Immature natural killer cell (primary cell): Measurements from ENCODE around the gene PARS2. TPM values are rescaled to one million over a fixed set of nuclear protein-coding genes. Genes with fewer than 3 reads are reported as not detected.

Experiments used
- DNase-seq, 3 donors: peaks; one replicate each; pipeline ENCODE4 v3.0.0; 2022; ENCODE audit warnings: mixed read lengths in 1 of 3
- H3K27ac Mint-ChIP-seq, 6 donors: one replicate each; pipeline ENCODE4 v1.8.0; 2020; ENCODE audit warnings: mixed read lengths in 6 of 6, mild to moderate bottlenecking in 5 of 6, inconsistent platforms in 4 of 6, moderate library complexity in 3 of 6
- H3K27me3 Mint-ChIP-seq, 3 donors: one replicate each; pipeline ENCODE4 v1.8.0; 2020 to 2021; ENCODE audit warnings: low read depth in 3 of 3, mild to moderate bottlenecking in 3 of 3, mixed read lengths in 3 of 3, moderate library complexity in 3 of 3, inconsistent platforms in 1 of 3
- H3K36me3 Mint-ChIP-seq, 3 donors: one replicate each; pipeline ENCODE4 v1.8.0; 2020; ENCODE audit warnings: mixed read lengths in 3 of 3, inconsistent platforms in 2 of 3, mild to moderate bottlenecking in 2 of 3
- H3K4me1 Mint-ChIP-seq, 2 donors: one replicate each; pipeline ENCODE4 v1.8.0; 2020; ENCODE audit warnings: inconsistent platforms in 2 of 2, mild to moderate bottlenecking in 2 of 2, mixed read lengths in 2 of 2, moderate library complexity in 1 of 2
- H3K4me3 Mint-ChIP-seq, 5 donors: one replicate each; pipeline ENCODE4 v1.8.0; 2020; ENCODE audit warnings: mild to moderate bottlenecking in 5 of 5, mixed read lengths in 5 of 5, inconsistent platforms in 3 of 5, moderate library complexity in 3 of 5
- H3K9me3 Mint-ChIP-seq, 6 donors: one replicate each; pipeline ENCODE4 v1.8.0; 2020; ENCODE audit warnings: mild to moderate bottlenecking in 6 of 6, mixed read lengths in 6 of 6, inconsistent platforms in 4 of 6, moderate library complexity in 3 of 6
- polyA plus RNA-seq, 3 donors: library from polyadenylated mRNA; unstranded; fragments of 300-500 nt; fragmentation: Illumina TruSeq; gene quantifications; one replicate each; pipeline ENCODE4 v1.2.3, GENCODE V29; 2021

Gene PARS2
- polyA plus RNA-seq, 3 donors from 2014 or later: 0.89 to 4.0 (median 3.3) TPM

GRCh38 chr1:54795356-54795665 lies 31.0 kb upstream of the PARS2 start:
- peak overlapping the region; percentile 62 to 82 (median 72) for H3K27ac Mint-ChIP-seq
- DNase-seq: no peak
- peaks cover 6 to 17% (median 14%) of the 10 kb centered on the region in 3 donors for H3K36me3 Mint-ChIP-seq
- H3K4me1 Mint-ChIP-seq: peaks cover 63 to 78% of the 10 kb centered on the region in 2 donors
- H3K9me3 Mint-ChIP-seq: no peaks in the 10 kb centered on the region
- no peak overlapping the region for H3K4me3 Mint-ChIP-seq
- no peaks in the 10 kb centered on the region for H3K27me3 Mint-ChIP-seq

- H3K27me3 Mint-ChIP-seq: no peaks in the 10 kb centered on the region
- peaks cover 8 to 18% (median 16%) of the 10 kb centered on the region in 3 donors for H3K36me3 Mint-ChIP-seq
- peaks cover 61 to 76% of the 10 kb centered on the region in 2 donors for H3K4me1 Mint-ChIP-seq
- no peaks in the 10 kb centered on the region for H3K9me3 Mint-ChIP-seq
- no peak overlapping the region for H3K4me3 Mint-ChIP-seq
- DNase-seq: no peak
- peak overlapping the region; percentile 62 to 82 (median 72) for H3K27ac Mint-ChIP-seq
Measured at GRCh38 chr1:54794451-54795355, 30.4 kb upstream of the PARS2 start.

- no peaks in the 10 kb centered on the region for H3K27me3 Mint-ChIP-seq
- H3K4me1 Mint-ChIP-seq: peaks cover 53 to 69% of the 10 kb centered on the region in 2 donors
- H3K27ac Mint-ChIP-seq: peak overlapping the region in 1 of 6 donors; percentile 12
- peaks cover 11 to 19% (median 16%) of the 10 kb centered on the region in 3 donors for H3K36me3 Mint-ChIP-seq
- DNase-seq: no peak
- H3K9me3 Mint-ChIP-seq: no peaks in the 10 kb centered on the region
- H3K4me3 Mint-ChIP-seq: no peak overlapping the region
Measured at GRCh38 chr1:54792686-54793282, 28.5 kb upstream of the PARS2 start.

GRCh38 chr1:54791880-54792522 lies 27.7 kb upstream of the PARS2 start:
- Mint-ChIP-seq H3K27ac (peak overlapping the region in 3 of 6 donors; percentile 49 to 64 (median 51)), H3K27me3 (no peaks in the 10 kb centered on the region), H3K36me3 (peaks cover 15 to 23% (median 16%) of the 10 kb centered on the region in 3 donors), H3K4me3 (no peak overlapping the region), H3K9me3 (no peaks in the 10 kb centered on the region), H3K4me1 (peaks cover 49 to 65% of the 10 kb centered on the region in 2 donors)
- peak in 1 of 3 donors; percentile 33 for DNase-seq

- Mint-ChIP-seq H3K9me3 (no peaks in the 10 kb centered on the region), H3K27ac (peak overlapping the region in 3 of 6 donors; percentile 66 to 78 (median 73)), H3K36me3 (peaks cover 20 to 33% (median 20%) of the 10 kb centered on the region in 3 donors)
Measured at GRCh38 chr1:54788459-54788858, 24.1 kb upstream of the PARS2 start.

GRCh38 chr1:54787604-54788003 lies 23.3 kb upstream of the PARS2 start:
- peak overlapping the region in 4 of 6 donors; percentile 53 to 87 (median 75) for H3K27ac Mint-ChIP-seq

More at GRCh38 chr1:54788459-54788858, 24.1 kb upstream of the PARS2 start:
- Mint-ChIP-seq H3K27me3 (no peaks in the 10 kb centered on the region), H3K4me1 (peaks cover 21 to 35% of the 10 kb centered on the region in 2 donors), H3K4me3 (no peak overlapping the region)
- no peak for DNase-seq

GRCh38 chr1:54786778-54787177 lies 22.5 kb upstream of the PARS2 start:
- Mint-ChIP-seq H3K27me3 (no peaks in the 10 kb centered on the region), H3K9me3 (no peaks in the 10 kb centered on the region), H3K27ac (peak overlapping the region in 4 of 6 donors; percentile 58 to 87 (median 76)), H3K36me3 (peaks cover 23 to 38% (median 26%) of the 10 kb centered on the region in 3 donors), H3K4me3 (no peak overlapping the region), H3K4me1 (peaks cover 21 to 35% of the 10 kb centered on the region in 2 donors)
- DNase-seq: no peak

More at GRCh38 chr1:54787604-54788003, 23.3 kb upstream of the PARS2 start:
- Mint-ChIP-seq H3K4me1 (peaks cover 21 to 34% of the 10 kb centered on the region in 2 donors), H3K27me3 (no peaks in the 10 kb centered on the region), H3K4me3 (no peak overlapping the region), H3K9me3 (no peaks in the 10 kb centered on the region), H3K36me3 (peaks cover 23 to 38% (median 25%) of the 10 kb centered on the region in 3 donors)
- DNase-seq: no peak

GRCh38 chr1:54784066-54784465 lies 19.7 kb upstream of the PARS2 start:
- peaks cover 22 to 41% (median 27%) of the 10 kb centered on the region in 3 donors for H3K36me3 Mint-ChIP-seq
- H3K4me3 Mint-ChIP-seq: no peak overlapping the region
- H3K9me3 Mint-ChIP-seq: no peaks in the 10 kb centered on the region
- peak overlapping the region in 1 of 6 donors; percentile 20 for H3K27ac Mint-ChIP-seq
- H3K4me1 Mint-ChIP-seq: peaks cover 10 to 21% of the 10 kb centered on the region in 2 donors
- H3K27me3 Mint-ChIP-seq: no peaks in the 10 kb centered on the region
- DNase-seq: no peak

GRCh38 chr1:54782588-54782987 lies 18.3 kb upstream of the PARS2 start:
- Mint-ChIP-seq H3K4me1 (peaks cover 11 to 15% of the 10 kb centered on the region in 2 donors), H3K27me3 (no peaks in the 10 kb centered on the region), H3K9me3 (no peaks in the 10 kb centered on the region), H3K4me3 (no peak overlapping the region), H3K36me3 (peaks cover 30 to 49% (median 33%) of the 10 kb centered on the region in 3 donors), H3K27ac (peak overlapping the region in 5 of 6 donors; percentile 18 to 55 (median 47))
- DNase-seq: no peak

GRCh38 chr1:54782156-54782555 lies 17.8 kb upstream of the PARS2 start:
- no peaks in the 10 kb centered on the region for H3K9me3 Mint-ChIP-seq
- H3K27me3 Mint-ChIP-seq: no peaks in the 10 kb centered on the region
- H3K4me1 Mint-ChIP-seq: peaks cover 8 to 12% of the 10 kb centered on the region in 2 donors
- peak overlapping the region in 3 of 6 donors; percentile 32 to 55 (median 51) for H3K27ac Mint-ChIP-seq
- peaks cover 27 to 47% (median 33%) of the 10 kb centered on the region in 3 donors for H3K36me3 Mint-ChIP-seq
- H3K4me3 Mint-ChIP-seq: no peak overlapping the region
- no peak for DNase-seq

- no peaks in the 10 kb centered on the region for H3K27me3 Mint-ChIP-seq
- no peaks in the 10 kb centered on the region for H3K9me3 Mint-ChIP-seq
- peaks cover 5 to 6% of the 10 kb centered on the region in 2 donors for H3K4me1 Mint-ChIP-seq
- H3K27ac Mint-ChIP-seq: no peak overlapping the region
- DNase-seq: no peak
- H3K4me3 Mint-ChIP-seq: no peak overlapping the region
- peaks cover 23 to 37% (median 29%) of the 10 kb centered on the region in 3 donors for H3K36me3 Mint-ChIP-seq
Measured at GRCh38 chr1:54781023-54781723, 16.9 kb upstream of the PARS2 start.

- DNase-seq: no peak
- Mint-ChIP-seq H3K27ac (peak overlapping the region in 3 of 6 donors; percentile 17 to 66 (median 24)), H3K9me3 (no peaks in the 10 kb centered on the region), H3K4me3 (no peak overlapping the region), H3K4me1 (peaks cover 6 to 9% of the 10 kb centered on the region in 2 donors), H3K27me3 (peaks cover 0 to 1% (median 0%) of the 10 kb centered on the region in 3 donors), H3K36me3 (peaks cover 15 to 30% (median 23%) of the 10 kb centered on the region in 3 donors)
Measured at GRCh38 chr1:54777431-54777830, 13.1 kb upstream of the PARS2 start.

- Mint-ChIP-seq H3K9me3 (no peaks in the 10 kb centered on the region), H3K36me3 (peaks cover 14 to 29% (median 20%) of the 10 kb centered on the region in 3 donors), H3K27ac (peak overlapping the region in 2 of 6 donors; percentile 24 to 51), H3K4me1 (peaks cover 5 to 9% of the 10 kb centered on the region in 2 donors), H3K4me3 (no peak overlapping the region), H3K27me3 (peaks cover 0 to 1% (median 0%) of the 10 kb centered on the region in 3 donors)
- DNase-seq: no peak
Measured at GRCh38 chr1:54777011-54777410, 12.7 kb upstream of the PARS2 start.
